T-helper 1 cell treated with Interleukin-12 subunit alpha and Interleukin-12 subunit beta and Interleukin-4 antibody, amounts not matched to agents 30 μg/mL and 1 μg/mL, for 36 hours (primary cell): ENCODE measurements around the gene HOXA7.

ENCODE experiments used
- H3K27ac Mint-ChIP-seq: one replicate; pipeline ENCODE4 v1.8.0; 2021; ENCODE audit warnings: mild to moderate bottlenecking, mixed read lengths
- H3K27me3 Mint-ChIP-seq: one replicate; pipeline ENCODE4 v1.8.0; 2021; ENCODE audit warnings: low read depth, mixed read lengths
- H3K36me3 Mint-ChIP-seq: one replicate; pipeline ENCODE4 v1.8.0; 2021; ENCODE audit warnings: low read depth, mixed read lengths
- H3K4me1 Mint-ChIP-seq: one replicate; pipeline ENCODE4 v1.8.0; 2021; ENCODE audit warnings: low read depth, mixed read lengths
- H3K4me3 Mint-ChIP-seq: one replicate; pipeline ENCODE4 v1.8.0; 2021; ENCODE audit warnings: mild to moderate bottlenecking, moderate library complexity, mixed read lengths
- H3K9me3 Mint-ChIP-seq: one replicate; pipeline ENCODE4 v1.8.0; 2021; ENCODE audit warnings: mixed read lengths

The HOXA7 gene

DNA sequence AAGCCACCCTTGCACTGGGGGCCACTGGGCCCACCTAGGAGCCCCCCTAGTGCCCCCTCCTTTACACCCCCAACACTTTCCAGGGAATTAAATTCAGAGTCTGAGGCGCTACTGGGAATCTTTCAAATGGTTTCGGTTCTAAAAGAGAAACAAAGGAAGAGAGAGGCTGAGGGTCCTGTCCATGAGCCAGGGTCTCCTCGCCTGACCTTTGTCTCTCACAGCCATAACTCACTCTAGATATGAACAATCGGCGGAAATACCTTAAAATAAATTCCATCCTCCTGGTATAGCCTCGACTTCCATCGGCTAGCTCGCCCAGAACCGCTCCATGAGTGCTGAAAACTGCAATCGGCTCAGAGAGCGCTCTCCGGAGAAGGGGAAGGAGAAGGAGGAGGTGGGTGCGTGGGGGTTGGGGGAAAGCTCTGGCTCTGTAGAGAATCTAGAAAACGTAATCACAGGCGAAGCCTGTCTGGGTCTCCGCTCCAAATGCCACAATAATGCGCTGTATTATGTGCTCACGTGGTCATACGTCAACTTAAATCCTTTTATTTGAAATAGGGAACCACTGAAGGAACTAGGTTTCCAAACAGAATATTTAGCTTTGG lies 38.5 kb downstream of the HOXA7 start:
- peaks cover 7% of the 10 kb centered on the region for H3K27me3 Mint-ChIP-seq
- no peaks in the 10 kb centered on the region for H3K4me1 Mint-ChIP-seq
- H3K27ac Mint-ChIP-seq, result no peak overlapping the region
- no peak overlapping the region for H3K4me3 Mint-ChIP-seq
- no peaks in the 10 kb centered on the region for H3K36me3 Mint-ChIP-seq
- no peaks in the 10 kb centered on the region for H3K9me3 Mint-ChIP-seq

DNA sequence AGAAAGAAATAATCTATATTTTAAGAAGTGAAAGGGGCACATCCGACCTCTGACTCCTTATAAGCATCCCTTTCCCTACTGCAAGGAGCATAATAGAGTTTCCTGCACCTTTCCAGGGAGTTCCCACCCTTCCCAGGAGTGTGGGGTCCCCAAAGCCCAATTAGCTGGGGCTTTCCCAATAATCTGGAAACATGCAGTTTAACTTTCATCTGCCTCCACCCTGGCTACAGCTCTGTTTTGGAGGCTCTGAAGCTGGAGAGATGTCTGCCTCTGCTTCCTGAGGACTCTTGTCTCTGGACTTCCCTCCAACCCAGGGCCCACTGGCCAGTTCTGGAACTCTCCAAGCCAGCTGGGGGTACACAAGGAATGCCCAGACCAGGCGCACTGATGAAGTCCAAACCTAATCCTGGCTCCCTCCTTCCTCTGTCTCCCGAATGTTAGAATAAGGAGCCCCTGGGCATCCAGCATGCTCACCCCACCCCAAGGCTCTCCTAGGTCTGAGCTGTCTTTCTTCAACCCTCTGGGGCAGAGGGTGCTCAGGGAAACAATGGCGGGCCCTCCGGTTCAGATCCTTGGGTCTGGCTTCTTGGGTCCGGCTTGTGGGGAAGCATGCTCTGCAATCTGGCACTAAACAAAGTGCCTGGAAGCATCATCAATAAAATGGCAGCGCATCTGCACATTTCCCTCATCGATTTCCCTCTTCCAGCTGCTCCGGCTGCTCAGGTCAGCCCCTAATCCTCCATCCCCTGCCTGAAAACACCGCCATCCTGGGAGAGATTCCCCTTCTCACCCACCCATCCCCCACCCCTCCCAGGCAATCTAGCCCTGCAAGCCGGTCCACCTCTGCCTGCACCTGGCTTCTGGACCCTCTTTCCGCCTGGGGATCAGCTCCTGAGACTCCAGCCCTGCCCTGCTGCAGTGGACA lies 39.3 kb downstream of the HOXA7 start:
- no peak overlapping the region for H3K4me3 Mint-ChIP-seq
- H3K4me1 Mint-ChIP-seq, result no peaks in the 10 kb centered on the region
- H3K9me3 Mint-ChIP-seq, result no peaks in the 10 kb centered on the region
- H3K27me3 Mint-ChIP-seq, result peaks cover 7% of the 10 kb centered on the region
- H3K36me3 Mint-ChIP-seq, result no peaks in the 10 kb centered on the region
- H3K27ac Mint-ChIP-seq, result no peak overlapping the region

DNA sequence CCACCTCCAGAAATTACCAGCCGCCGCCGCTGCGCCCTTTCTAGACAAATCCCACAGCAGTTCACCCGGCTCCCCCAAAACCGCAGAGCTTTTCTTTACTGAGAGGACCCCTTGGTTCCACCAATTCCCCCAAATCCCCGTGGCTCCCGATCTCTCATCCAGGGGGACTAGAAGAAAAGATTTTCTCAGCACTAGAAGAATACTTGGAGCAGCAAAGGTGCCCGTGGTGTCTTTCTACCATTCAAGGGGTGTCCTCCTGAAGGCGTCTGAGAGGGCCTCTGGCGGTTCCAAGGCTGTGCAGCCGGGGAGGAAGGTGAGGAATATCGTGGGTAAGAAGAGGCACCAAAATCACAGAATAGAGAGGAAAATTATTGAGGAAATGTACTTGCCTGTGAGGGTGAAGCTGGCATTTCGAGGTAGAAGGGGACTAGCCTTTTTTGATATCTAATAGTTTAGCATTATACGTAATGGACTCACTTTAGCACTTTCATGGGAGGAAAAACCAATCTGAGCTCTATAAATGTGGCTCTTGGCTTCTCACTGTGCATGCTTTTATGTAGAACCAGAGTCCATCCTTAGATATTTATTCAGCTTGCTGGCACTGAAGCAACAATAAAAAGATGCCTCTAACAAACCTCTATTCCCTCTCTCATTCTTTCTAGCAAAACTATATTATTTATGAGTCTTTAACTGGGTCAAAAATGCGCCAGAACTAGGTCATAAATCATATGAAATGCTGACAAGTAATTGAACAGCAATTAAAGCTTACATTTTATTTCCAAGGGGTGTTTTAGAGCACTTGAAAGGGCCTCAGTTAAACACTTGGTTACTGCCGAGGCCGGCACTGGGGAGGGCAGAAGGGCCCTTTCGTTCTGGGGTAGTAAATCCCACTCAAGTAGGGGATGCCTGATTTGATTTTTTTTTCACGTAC lies 40.2 kb downstream of the HOXA7 start:
- H3K4me1 Mint-ChIP-seq, result no peaks in the 10 kb centered on the region
- peaks cover 11% of the 10 kb centered on the region for H3K27me3 Mint-ChIP-seq
- H3K4me3 Mint-ChIP-seq, result no peak overlapping the region
- H3K27ac Mint-ChIP-seq, result no peak overlapping the region
- no peaks in the 10 kb centered on the region for H3K9me3 Mint-ChIP-seq
- no peaks in the 10 kb centered on the region for H3K36me3 Mint-ChIP-seq

DNA sequence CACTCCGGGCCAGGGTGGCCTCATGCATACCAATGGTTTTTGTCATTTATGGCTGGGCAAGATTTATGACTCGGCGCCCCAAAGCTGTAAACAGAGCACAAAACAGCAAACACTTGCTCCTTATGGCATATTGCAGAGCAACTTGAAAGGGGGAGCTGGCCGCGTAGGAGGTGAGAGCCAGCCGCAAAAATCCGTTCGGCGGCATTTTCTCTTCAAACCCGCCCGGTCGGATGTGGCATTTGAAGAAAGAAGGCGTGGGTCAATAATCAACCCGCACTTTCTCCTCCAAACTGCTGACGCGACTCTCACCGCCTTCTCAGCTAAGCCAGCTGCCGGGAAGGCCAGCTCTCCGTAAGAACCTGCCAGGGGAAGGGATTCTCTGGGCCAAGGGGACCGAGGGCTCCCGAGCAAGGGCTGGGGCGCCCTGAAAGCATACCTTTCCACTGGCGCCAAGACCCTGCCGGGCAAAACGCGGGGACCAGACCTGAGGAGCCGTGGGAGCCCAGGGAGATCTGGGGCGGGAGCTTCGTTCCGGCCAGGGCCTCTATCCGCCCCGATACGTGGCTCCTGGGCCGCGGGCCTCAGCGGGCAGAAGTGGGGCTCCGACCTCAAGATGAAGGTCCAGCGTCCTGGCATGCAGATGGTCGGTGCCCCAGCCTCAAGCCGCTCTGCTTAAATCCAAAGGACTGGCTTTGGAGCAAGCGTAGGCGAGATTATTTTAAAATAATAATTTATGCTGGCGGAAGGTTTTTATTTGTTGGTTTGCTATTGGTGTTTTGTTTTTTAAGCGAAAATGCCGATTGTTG lies 41.1 kb downstream of the HOXA7 start:
- H3K27me3 Mint-ChIP-seq, result peaks cover 11% of the 10 kb centered on the region
- H3K4me3 Mint-ChIP-seq, result no peak overlapping the region
- no peak overlapping the region for H3K27ac Mint-ChIP-seq
- no peaks in the 10 kb centered on the region for H3K9me3 Mint-ChIP-seq
- no peaks in the 10 kb centered on the region for H3K4me1 Mint-ChIP-seq
- H3K36me3 Mint-ChIP-seq, result no peaks in the 10 kb centered on the region

DNA sequence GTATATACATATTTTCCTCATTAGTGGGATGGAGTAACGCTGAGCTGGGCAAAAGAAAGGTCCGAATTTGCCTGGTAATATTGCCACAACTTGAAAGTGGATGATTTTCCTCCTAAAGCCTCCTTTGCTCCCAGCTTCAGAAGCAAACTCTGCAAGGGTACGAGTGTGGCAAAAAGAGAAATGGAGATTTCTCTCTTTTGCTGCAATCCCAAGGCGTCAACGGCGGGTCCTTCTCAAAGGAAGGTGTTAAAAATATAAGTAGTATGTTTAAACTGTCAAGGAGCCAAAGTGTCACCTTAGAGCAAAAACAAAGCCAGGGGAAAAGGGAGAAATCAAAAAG lies 41.6 kb downstream of the HOXA7 start:
- Mint-ChIP-seq H3K4me3 (no peak overlapping the region), H3K4me1 (no peaks in the 10 kb centered on the region), H3K9me3 (no peaks in the 10 kb centered on the region), H3K36me3 (no peaks in the 10 kb centered on the region), H3K27ac (no peak overlapping the region), H3K27me3 (peaks cover 11% of the 10 kb centered on the region)

DNA sequence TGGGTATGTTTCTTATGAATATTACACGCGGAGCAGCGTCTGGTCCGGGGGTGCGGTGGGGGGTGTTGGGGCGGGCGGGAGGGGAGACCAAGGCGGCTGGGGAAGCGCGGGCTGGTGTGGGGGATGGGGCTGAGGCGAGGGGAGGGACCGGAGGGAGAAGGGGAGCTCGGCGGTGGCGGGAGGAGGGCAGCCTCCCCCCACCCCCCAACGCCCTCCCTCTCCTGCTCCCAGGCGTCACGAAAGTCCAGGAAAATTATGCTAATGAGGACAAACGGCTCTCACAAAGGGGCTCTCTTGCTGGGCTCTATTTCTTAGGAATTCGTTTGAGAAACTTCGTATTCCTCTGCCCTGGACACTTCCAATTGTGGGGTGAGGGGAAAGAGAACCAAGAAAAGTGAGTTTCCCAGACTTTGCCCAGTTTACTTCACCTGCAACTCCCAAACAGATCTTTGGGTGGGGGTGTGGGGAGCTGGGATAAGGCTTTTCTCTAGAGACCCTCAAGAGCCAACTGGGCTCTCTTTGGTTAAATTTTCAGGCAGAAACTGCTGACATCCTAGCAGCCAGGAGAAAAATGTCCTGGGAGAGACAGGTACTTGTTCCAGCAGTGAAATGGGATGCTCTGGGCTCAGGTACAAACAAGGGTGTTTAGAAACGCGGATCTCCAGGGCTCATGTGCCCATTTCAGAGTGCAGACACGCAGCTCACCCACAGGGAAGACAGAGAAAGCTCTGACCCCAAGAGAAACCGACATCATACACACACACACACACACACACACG lies 42.3 kb downstream of the HOXA7 start:
- Mint-ChIP-seq H3K4me1 (no peaks in the 10 kb centered on the region), H3K27ac (no peak overlapping the region), H3K27me3 (peaks cover 7% of the 10 kb centered on the region), H3K36me3 (no peaks in the 10 kb centered on the region), H3K4me3 (no peak overlapping the region), H3K9me3 (no peaks in the 10 kb centered on the region)

DNA sequence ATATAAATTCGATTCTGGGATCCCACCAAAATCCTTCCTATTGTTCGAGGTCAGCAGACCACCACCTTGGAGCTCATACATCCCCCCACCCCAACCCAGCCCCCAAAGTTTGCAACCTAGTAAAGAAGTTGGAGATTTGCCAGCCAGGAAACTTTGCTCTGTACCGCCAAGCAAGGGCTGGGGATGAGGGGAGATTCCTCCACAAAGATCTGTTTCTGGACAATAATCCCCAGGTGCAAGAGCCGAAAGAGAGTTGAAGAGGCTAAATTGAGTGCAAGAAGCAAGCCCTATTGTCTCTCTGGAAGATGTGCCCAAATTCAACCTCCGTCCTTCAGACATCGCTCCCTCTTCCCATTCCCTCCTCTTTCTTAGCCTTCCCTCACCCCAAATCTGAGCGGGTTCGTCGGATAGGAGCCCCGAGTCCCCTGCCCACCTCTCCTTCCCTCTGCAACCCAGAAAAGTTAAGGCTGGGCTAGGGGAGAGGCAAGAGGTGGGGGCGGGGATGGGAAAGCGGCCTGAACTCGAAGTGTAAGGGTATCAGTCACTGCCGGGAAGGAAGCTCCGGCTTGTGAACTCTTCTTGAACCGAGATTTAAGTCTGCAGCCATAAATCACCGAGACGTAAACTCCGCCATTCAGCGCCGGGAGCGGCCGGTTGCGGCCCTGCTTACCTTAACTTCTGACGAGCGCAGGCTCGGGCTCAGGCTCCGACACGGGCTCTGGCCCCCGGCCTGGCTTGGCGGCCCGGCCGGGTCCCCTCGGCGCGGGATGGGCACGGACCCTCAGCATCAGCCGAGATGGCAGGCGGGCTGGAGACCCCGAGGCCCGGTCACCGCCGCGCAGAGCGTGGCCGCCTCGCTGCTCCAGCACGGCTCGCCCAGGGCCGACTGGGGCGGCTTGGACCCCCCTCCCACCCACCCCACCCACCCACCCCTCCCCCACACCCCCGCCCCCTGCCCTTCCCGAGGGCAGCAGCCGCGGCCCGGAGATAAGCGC lies 43.2 kb downstream of the HOXA7 start:
- Mint-ChIP-seq H3K9me3 (no peaks in the 10 kb centered on the region), H3K27ac (no peak overlapping the region), H3K4me1 (no peaks in the 10 kb centered on the region)

DNA sequence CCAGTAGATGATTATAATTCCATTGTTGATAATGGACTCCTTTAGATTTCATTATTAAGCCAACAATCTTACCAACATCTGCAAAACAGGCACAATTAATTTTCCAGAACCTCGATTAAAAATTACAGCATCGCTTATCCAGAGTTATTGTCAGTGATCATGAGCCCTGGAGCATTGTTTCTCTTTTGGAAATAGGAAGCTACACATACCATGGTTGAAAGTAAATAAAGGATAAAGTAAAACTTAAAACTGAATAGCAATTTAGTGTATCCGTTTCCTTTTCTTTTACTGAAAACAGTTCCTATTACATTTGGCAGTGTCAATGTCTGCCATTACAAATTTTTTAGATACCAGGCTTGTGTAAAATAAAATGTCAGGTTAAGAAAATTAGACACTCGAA lies 44.1 kb downstream of the HOXA7 start:
- Mint-ChIP-seq H3K36me3 (no peaks in the 10 kb centered on the region), H3K27me3 (peaks cover 4% of the 10 kb centered on the region), H3K4me3 (no peak overlapping the region), H3K9me3 (no peaks in the 10 kb centered on the region), H3K4me1 (no peaks in the 10 kb centered on the region), H3K27ac (no peak overlapping the region)

More for the DNA sequence above, 43.2 kb downstream of the HOXA7 start:
- H3K36me3 Mint-ChIP-seq, result no peaks in the 10 kb centered on the region
- peaks cover 4% of the 10 kb centered on the region for H3K27me3 Mint-ChIP-seq
- H3K4me3 Mint-ChIP-seq, result no peak overlapping the region

DNA sequence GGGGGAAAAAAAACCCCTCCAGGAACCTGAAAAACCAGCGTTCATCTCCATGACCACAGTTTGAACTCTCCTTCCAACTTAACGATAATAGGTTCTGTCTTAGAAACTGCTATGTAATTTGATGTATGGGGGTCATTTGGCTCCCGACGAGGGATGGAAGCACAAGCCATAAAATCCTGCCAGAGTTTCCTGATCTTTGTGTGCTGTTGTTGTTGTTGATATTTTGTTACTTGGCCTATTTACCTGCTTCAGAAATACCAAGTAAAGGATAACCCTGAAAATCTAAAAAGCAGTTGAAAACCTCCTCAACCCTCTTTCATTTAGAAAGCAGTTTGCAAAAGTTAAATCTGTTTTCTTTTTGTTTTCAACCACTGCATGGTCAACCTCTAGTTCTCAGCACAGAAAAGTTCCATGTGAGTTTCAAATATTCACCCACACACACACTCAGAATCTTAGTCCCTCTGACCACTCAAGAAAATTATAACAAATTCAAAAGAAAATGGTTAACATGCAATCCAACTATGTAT lies 44.7 kb downstream of the HOXA7 start:
- Mint-ChIP-seq H3K27ac (no peak overlapping the region), H3K27me3 (peaks cover 4% of the 10 kb centered on the region), H3K9me3 (no peaks in the 10 kb centered on the region), H3K4me1 (no peaks in the 10 kb centered on the region), H3K4me3 (no peak overlapping the region), H3K36me3 (no peaks in the 10 kb centered on the region)

DNA sequence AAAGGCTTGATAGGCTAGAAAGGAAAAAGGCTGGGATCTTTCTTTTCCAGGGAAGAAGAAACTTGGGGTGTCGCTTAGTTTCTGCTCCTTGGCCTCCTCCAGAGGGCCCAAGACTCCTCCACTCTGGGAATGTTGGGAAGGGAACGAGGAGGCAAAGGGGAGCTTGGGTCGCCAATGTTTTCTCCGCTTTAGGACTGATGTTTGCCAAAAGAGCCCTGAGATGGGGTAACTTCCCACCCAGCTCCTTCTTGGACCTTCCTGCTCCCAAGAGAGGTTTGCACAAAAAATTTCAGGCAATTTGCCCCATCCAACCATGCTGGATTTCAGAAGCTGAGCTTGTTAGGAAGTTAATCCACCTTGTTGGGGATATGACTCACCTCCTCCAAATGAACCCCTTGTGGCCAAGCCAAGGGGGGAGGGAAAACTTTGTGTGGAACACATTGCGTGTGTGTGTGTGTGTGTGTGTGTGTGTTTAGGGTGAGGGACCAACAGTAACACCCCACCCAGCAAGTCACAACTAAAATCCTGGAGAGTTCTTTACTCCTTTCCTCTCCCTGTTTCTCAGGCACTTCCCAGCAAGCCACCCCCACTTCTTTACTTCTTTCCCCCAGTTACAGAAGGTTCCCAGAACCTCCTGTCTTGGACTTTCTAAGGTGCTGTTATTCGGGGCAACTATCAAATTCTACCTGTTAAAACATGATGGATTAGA lies 45.3 kb downstream of the HOXA7 start:
- no peaks in the 10 kb centered on the region for H3K9me3 Mint-ChIP-seq

DNA sequence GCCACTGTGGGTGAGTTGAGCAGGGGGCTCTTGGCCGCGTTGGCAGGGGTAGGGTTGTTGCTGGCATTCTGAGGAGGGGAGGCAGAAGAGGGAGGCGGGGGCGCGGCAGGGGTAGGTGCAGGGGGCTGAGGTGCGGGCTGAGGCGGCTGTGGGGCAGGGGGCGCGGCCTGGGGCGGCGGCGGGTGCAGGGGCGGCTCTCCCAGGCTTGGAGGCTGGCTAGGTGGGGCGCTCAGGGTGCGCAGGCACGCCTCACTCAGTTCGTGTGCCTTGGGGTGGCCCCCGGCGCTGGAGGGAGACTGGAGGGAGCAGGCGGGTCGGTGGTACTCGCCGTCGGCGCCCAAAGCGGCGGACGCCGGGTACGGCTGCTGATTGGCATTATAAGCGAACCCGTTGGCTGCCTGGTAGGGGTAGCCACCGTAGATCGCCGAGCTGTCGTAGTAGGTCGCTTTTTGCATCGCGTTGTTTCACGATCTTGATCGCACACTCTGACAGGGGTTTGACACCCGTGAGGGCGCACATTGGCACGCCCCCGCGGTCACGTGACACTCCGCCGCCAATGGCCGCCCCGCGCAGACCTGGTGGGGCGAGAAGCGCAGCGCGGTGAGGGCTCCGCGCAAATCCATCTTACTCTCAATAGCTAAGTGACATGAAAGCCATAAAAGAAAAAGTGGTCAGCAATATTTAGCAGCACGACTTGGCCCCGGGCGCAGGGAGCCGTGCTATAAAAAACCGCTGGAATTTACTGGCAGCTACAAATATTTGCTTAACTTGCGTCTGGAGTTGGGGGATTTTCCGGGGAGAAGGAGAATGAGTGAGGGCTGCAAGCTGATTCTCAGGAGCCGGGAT lies 46.1 kb downstream of the HOXA7 start:
- H3K36me3 Mint-ChIP-seq, result no peaks in the 10 kb centered on the region
- H3K27ac Mint-ChIP-seq, result no peak overlapping the region
- H3K4me1 Mint-ChIP-seq, result no peaks in the 10 kb centered on the region
- no peak overlapping the region for H3K4me3 Mint-ChIP-seq
- H3K9me3 Mint-ChIP-seq, result no peaks in the 10 kb centered on the region
- peaks cover 8% of the 10 kb centered on the region for H3K27me3 Mint-ChIP-seq

More for the DNA sequence above, 45.3 kb downstream of the HOXA7 start:
- Mint-ChIP-seq H3K36me3 (no peaks in the 10 kb centered on the region), H3K4me3 (no peak overlapping the region), H3K4me1 (no peaks in the 10 kb centered on the region), H3K27me3 (peaks cover 5% of the 10 kb centered on the region), H3K27ac (no peak overlapping the region)
